ENCODE data around the gene HOXB3. TPM values are rescaled to one million over a fixed set of nuclear protein-coding genes. Genes with fewer than 3 reads are reported as not detected.

HOXB3 gene
- total RNA-seq, 4 donors from 2014 or later, result 4.0 to 12.4 (median 4.9) TPM

- TF ChIP-seq CTCF (IDR thresholded peaks at IDR 0.05; ENCODE audit: low read depth), result no peak
Observed at GRCh38 chr17:48609033-48609432, 19.0 kb upstream of the HOXB3 start.

GRCh38 chr17:48608494-48608834 is 18.4 kb upstream of the HOXB3 start:
- no peak for TF ChIP-seq CTCF (IDR thresholded peaks at IDR 0.05; ENCODE audit: low read depth)

GRCh38 chr17:48606892-48607614 is 17.0 kb upstream of the HOXB3 start:
- no peak for TF ChIP-seq CTCF (IDR thresholded peaks at IDR 0.05; ENCODE audit: low read depth)

- no peak for TF ChIP-seq CTCF (IDR thresholded peaks at IDR 0.05; ENCODE audit: low read depth)
Observed at GRCh38 chr17:48605991-48606891, 16.2 kb upstream of the HOXB3 start.

- no peak for TF ChIP-seq CTCF (IDR thresholded peaks at IDR 0.05; ENCODE audit: low read depth)
Observed at GRCh38 chr17:48605409-48605919, 15.4 kb upstream of the HOXB3 start.

- no peak for TF ChIP-seq CTCF (IDR thresholded peaks at IDR 0.05; ENCODE audit: low read depth)
Observed at GRCh38 chr17:48604770-48605329, 14.8 kb upstream of the HOXB3 start, which contains the start of gene HOXB6. TSS of gene HOXB6 (minus strand) at chr17:48604986. CDS start at chr17:48598150, 6,836 bp downstream.

Data from subcutaneous adipose tissue (tissue), 4 donors.